T-helper 17 cell (primary cell): Measurements from ENCODE around the gene ZNF716. TPM values are rescaled to one million over a fixed set of nuclear protein-coding genes. Genes with fewer than 3 reads are reported as not detected.
"Not testable (repeated sequence)": the region's sequence is repeated elsewhere in the genome, so short reads cannot be mapped to it uniquely, and the experiment has no call there.

Experiments
- ATAC-seq: fragments of 150-1000 bp; cut with Tn5 transposase; 2 replicates; pipeline ENCODE4 v1.10.0; 2021; ENCODE audit warnings: mild to moderate bottlenecking, moderate library complexity
- DNase-seq, 3 donors: peaks; one replicate each; pipeline versions ENCODE4 v3.0.0 to v3.0.0-alpha.2; 2020 to 2021
- H3K9me3 ChIP-seq: one replicate; pipeline ENCODE4 v1.7.0; 2013; ENCODE audit warnings: low read length, mild to moderate bottlenecking; ENCODE audit not compliant: control insufficient read depth, poor library complexity, severe bottlenecking
- H3K27ac Mint-ChIP-seq: one replicate; pipeline ENCODE4 v1.8.0; 2022; ENCODE audit warnings: mild to moderate bottlenecking, moderate library complexity, mixed read lengths
- H3K27me3 Mint-ChIP-seq: one replicate; pipeline ENCODE4 v1.8.0; 2022; ENCODE audit warnings: mixed read lengths
- H3K36me3 Mint-ChIP-seq: one replicate; pipeline ENCODE4 v1.8.0; 2022; ENCODE audit warnings: low read depth, mixed read lengths
- H3K4me1 Mint-ChIP-seq: one replicate; pipeline ENCODE4 v1.8.0; 2022; ENCODE audit warnings: mild to moderate bottlenecking, mixed read lengths
- H3K4me3 Mint-ChIP-seq: one replicate; pipeline ENCODE4 v1.8.0; 2022; ENCODE audit warnings: mild to moderate bottlenecking, moderate library complexity, mixed read lengths
- total RNA-seq, 4 donors: library from RNA in 2 of 4; stranded (reverse) in 2 of 4; gene quantifications; one replicate each; pipeline ENCODE4 v1.2.3 and lab custom pipeline; 2022 to 2026

ZNF716 gene
- total RNA-seq, 2 donors from 2014 or later: not detected

- Mint-ChIP-seq H3K36me3 (peaks cover 3% of the 10 kb centered on the region), H3K4me1 (no peaks in the 10 kb centered on the region), H3K4me3 (no peak overlapping the region), H3K27ac (no peak overlapping the region), H3K27me3 (no peaks in the 10 kb centered on the region)
- H3K9me3 ChIP-seq: no peaks in the 10 kb centered on the region
- DNase-seq: no peak
- no peak for ATAC-seq
Measured at GRCh38 chr7:57443567-57443966, 6.4 kb upstream of the ZNF716 start.

- not testable (repeated sequence) for H3K4me1 Mint-ChIP-seq, H3K36me3 Mint-ChIP-seq, DNase-seq, H3K9me3 ChIP-seq, H3K27ac Mint-ChIP-seq, H3K4me3 Mint-ChIP-seq, H3K27me3 Mint-ChIP-seq, ATAC-seq
Measured at GRCh38 chr7:57469186-57469828, 19.3 kb downstream of the ZNF716 start.

GRCh38 chr7:57480304-57480703 is 30.3 kb downstream of the ZNF716 start:
- DNase-seq, H3K9me3 ChIP-seq, H3K27ac Mint-ChIP-seq, H3K36me3 Mint-ChIP-seq, ATAC-seq, H3K4me3 Mint-ChIP-seq, H3K27me3 Mint-ChIP-seq, H3K4me1 Mint-ChIP-seq: not testable (repeated sequence)

GRCh38 chr7:57485022-57485421 is 35.0 kb downstream of the ZNF716 start:
- not testable (repeated sequence) for H3K9me3 ChIP-seq, H3K27me3 Mint-ChIP-seq, ATAC-seq, H3K27ac Mint-ChIP-seq, H3K4me1 Mint-ChIP-seq, H3K4me3 Mint-ChIP-seq, DNase-seq, H3K36me3 Mint-ChIP-seq

- H3K9me3 ChIP-seq: peaks cover 16% of the 10 kb centered on the region
Measured at GRCh38 chr7:57487957-57488356, 38.0 kb downstream of the ZNF716 start.

GRCh38 chr7:57495111-57495510 is 45.1 kb downstream of the ZNF716 start:
- H3K9me3 ChIP-seq: peaks cover 22% of the 10 kb centered on the region
- H3K27ac Mint-ChIP-seq, DNase-seq, H3K4me1 Mint-ChIP-seq, H3K36me3 Mint-ChIP-seq, ATAC-seq, H3K27me3 Mint-ChIP-seq, H3K4me3 Mint-ChIP-seq: not testable (repeated sequence)

More at GRCh38 chr7:57487957-57488356, 38.0 kb downstream of the ZNF716 start:
- Mint-ChIP-seq H3K27me3 (no peaks in the 10 kb centered on the region), H3K27ac (no peak overlapping the region), H3K36me3 (no peaks in the 10 kb centered on the region), H3K4me1 (no peaks in the 10 kb centered on the region), H3K4me3 (no peak overlapping the region)
- ATAC-seq (no peak), DNase-seq (no peak)

GRCh38 chr7:57496395-57496794 is 46.4 kb downstream of the ZNF716 start:
- ATAC-seq: no peak
- no peak overlapping the region for H3K4me3 Mint-ChIP-seq
- H3K4me1 Mint-ChIP-seq: no peaks in the 10 kb centered on the region
- peaks cover 18% of the 10 kb centered on the region for H3K9me3 ChIP-seq
- no peaks in the 10 kb centered on the region for H3K27me3 Mint-ChIP-seq
- H3K36me3 Mint-ChIP-seq: no peaks in the 10 kb centered on the region
- no peak for DNase-seq
- H3K27ac Mint-ChIP-seq: no peak overlapping the region

GRCh38 chr7:57505176-57505575 is 55.2 kb downstream of the ZNF716 start:
- no peak overlapping the region for H3K4me3 Mint-ChIP-seq
- DNase-seq (no peak), ATAC-seq (no peak)
- no peaks in the 10 kb centered on the region for H3K4me1 Mint-ChIP-seq
- H3K27me3 Mint-ChIP-seq: no peaks in the 10 kb centered on the region
- H3K9me3 ChIP-seq: no peaks in the 10 kb centered on the region
- H3K36me3 Mint-ChIP-seq: no peaks in the 10 kb centered on the region
- H3K27ac Mint-ChIP-seq: no peak overlapping the region
